HepG2 (cell line): ENCODE results near the gene KIZ. TPM values are rescaled to one million over a fixed set of nuclear protein-coding genes. Genes with fewer than 3 reads are reported as not detected.

Experiments
- ATAC-seq: fragments of 200-7000 bp; cut with Tn5 transposase; 3 replicates; pipeline ENCODE4 v1.9.1; 2020; ENCODE audit warnings: mild to moderate bottlenecking, moderate library complexity
- BruUV-seq: library from RNA; stranded (reverse); fragments of 400-500 nt; replicated peaks from 2 replicates; lab custom pipeline; 2021; lab: Mats Ljungman, UMichigan
- CTCF ChIA-PET: fragments of 300-600 bp; formaldehyde crosslinking; extraction: SDS; loops from one replicate; lab custom pipeline; 2021; ENCODE audit warnings: low total read pairs, inconsistent platforms, low intra/inter-chr PET ratio; lab: Yijun Ruan, JAX
- POLR2A ChIA-PET: fragments of 350-600 bp; sonication (Branson Sonifier 250); formaldehyde crosslinking; loops from one replicate; lab custom pipeline; 2020; ENCODE audit warnings: antibody characterized with exemption, inconsistent platforms; lab: Yijun Ruan, JAX
- DNase-seq: peaks from one replicate; pipeline ENCODE4 v3.0.0-alpha.2; 2015; ENCODE audit warnings: low spot score
- FAIRE-seq: peaks from 3 replicates; lab custom pipeline; 2011; peaks lifted over from hg19 to GRCh38; lab: Jason Lieb, UNC
- H2AFZ ChIP-seq: one replicate; pipeline ENCODE4 v1.6.1; 2011; ENCODE audit warnings: low read length, inconsistent platforms
- H3K27ac ChIP-seq: fragments of 300-600 bp; 3 replicates; pipeline ENCODE4 v1.8.0; 2011; ENCODE audit warnings: mixed run types, mild to moderate bottlenecking, mixed read lengths, low read length, inconsistent platforms; ENCODE audit not compliant: insufficient read depth; ENCODE audit errors: extremely low read length
- H3K27me3 ChIP-seq, 2 experiments: fragments of 200-600 bp in 1 of 2; 2 replicates in 1 of 2; 3 replicates in 1 of 2; pipeline versions ENCODE4 v1.6.0 to v1.8.0; 2011; ENCODE audit warnings: low read length in 2 of 2, mild to moderate bottlenecking in 2 of 2, moderate library complexity in 2 of 2, inconsistent platforms in 1 of 2; ENCODE audit not compliant: insufficient read depth in 2 of 2, control insufficient read depth in 1 of 2
- H3K36me3 ChIP-seq, 2 experiments: fragments of 200-600 bp in 1 of 2; replicated peaks in 1 of 2; 2 replicates in 1 of 2; 3 replicates in 1 of 2; pipeline versions ENCODE4 v1.5.1 to v1.8.0; 2011; ENCODE audit warnings: low read length in 2 of 2, inconsistent platforms in 1 of 2; ENCODE audit not compliant: insufficient read depth in 2 of 2, control insufficient read depth in 1 of 2
- H3K4me1 ChIP-seq: 2 replicates; pipeline ENCODE4 v1.5.1; 2012; ENCODE audit warnings: low read length, inconsistent platforms; ENCODE audit not compliant: insufficient read depth
- H3K4me2 ChIP-seq: 2 replicates; pipeline ENCODE4 v1.6.0; 2011; ENCODE audit warnings: low read depth, low read length, inconsistent platforms
- H3K4me3 ChIP-seq, 3 experiments: fragments of 200-600 bp in 1 of 3; sonication (generic), shearing (Covaris generic) in 1 of 3; replicated peaks in 1 of 3; 2 replicates each; pipeline ENCODE4 v1.5.1; 2011 to 2016; ENCODE audit warnings: low read length in 3 of 3, inconsistent platforms in 2 of 3, low read depth in 2 of 3, mild to moderate bottlenecking in 2 of 3, control low read depth in 1 of 3, mixed read lengths in 1 of 3; ENCODE audit not compliant: insufficient read depth in 1 of 3
- H3K79me2 ChIP-seq: one replicate; pipeline ENCODE4 v1.6.1; 2011; ENCODE audit warnings: low read length, inconsistent platforms; ENCODE audit not compliant: insufficient read depth
- H3K9ac ChIP-seq: 2 replicates; pipeline ENCODE4 v1.6.0; 2011; ENCODE audit warnings: mild to moderate bottlenecking, low read depth, low read length, inconsistent platforms; ENCODE audit not compliant: insufficient read depth
- H3K9me3 ChIP-seq: 2 replicates; pipeline ENCODE4 v1.5.1; 2012; ENCODE audit warnings: mild to moderate bottlenecking, low read length
- H4K20me1 ChIP-seq: 2 replicates; pipeline ENCODE4 v1.6.0; 2011; ENCODE audit warnings: inconsistent platforms, mild to moderate bottlenecking, low read length, moderate library complexity; ENCODE audit not compliant: insufficient read depth
- FOXA1 ChIP-seq, 2 experiments: fragments of 450-650 bp in 1 of 2; sonication (generic) in 1 of 2; formaldehyde crosslinking in 1 of 2; IDR thresholded peaks; 2 replicates each; pipeline versions ENCODE4 v1.4.0 to v1.6.1; 2016 to 2020; ENCODE audit warnings: missing genetic modification reagents in 1 of 2
- FOXA3 ChIP-seq: IDR thresholded peaks from 2 replicates; pipeline ENCODE4 v1.6.1; 2016; ENCODE audit warnings: missing genetic modification reagents, missing compliant biosample characterization
- GLI4 ChIP-seq: sonication (generic); formaldehyde crosslinking; IDR thresholded peaks from 2 replicates; pipeline ENCODE4 v1.5.1; 2020; ENCODE audit warnings: missing genetic modification reagents, mild to moderate bottlenecking, moderate library complexity, borderline replicate concordance
- NONO ChIP-seq, 2 experiments: fragments of 450-650 bp in 1 of 2; sonication (generic) in 1 of 2; formaldehyde crosslinking in 1 of 2; IDR thresholded peaks in 1 of 2; conservative IDR thresholded peaks in 1 of 2; 2 replicates each; pipeline versions ENCODE4 v1.6.1 to v1.8.0; 2017 to 2022; ENCODE audit warnings: mild to moderate bottlenecking in 1 of 2, missing genetic modification reagents in 1 of 2, moderate library complexity in 1 of 2
- REXO4 ChIP-seq: sonication (generic); formaldehyde crosslinking; IDR thresholded peaks from 2 replicates; pipeline ENCODE4 v1.8.0; 2022; ENCODE audit warnings: missing genetic modification reagents, mild to moderate bottlenecking, borderline replicate concordance
- SIX1 ChIP-seq: sonication (generic); formaldehyde crosslinking; IDR thresholded peaks from 2 replicates; pipeline ENCODE4 v1.4.0; 2020; ENCODE audit warnings: missing genetic modification reagents, borderline replicate concordance
- SOX13 ChIP-seq, 3 experiments: fragments of 450-650 bp in 1 of 3; sonication (generic) in 1 of 3; formaldehyde crosslinking in 1 of 3; IDR thresholded peaks in 2 of 3; conservative IDR thresholded peaks in 1 of 3; 2 replicates each; pipeline versions ENCODE4 v1.5.0 to v1.6.1; 2016 to 2020; ENCODE audit warnings: antibody characterized with exemption in 1 of 3, mild to moderate bottlenecking in 1 of 3, missing compliant biosample characterization in 1 of 3, missing genetic modification reagents in 1 of 3, moderate library complexity in 1 of 3
- ZKSCAN8 ChIP-seq: IDR thresholded peaks from 2 replicates; pipeline ENCODE4 v1.6.1; 2016; ENCODE audit warnings: borderline replicate concordance, missing genetic modification reagents, missing compliant biosample characterization
- ZNF432 ChIP-seq: sonication (generic); formaldehyde crosslinking; IDR thresholded peaks from 2 replicates; pipeline ENCODE4 v1.5.0; 2020; ENCODE audit warnings: missing genetic modification reagents, mild to moderate bottlenecking, borderline replicate concordance
- ZNF598 ChIP-seq: sonication (generic); formaldehyde crosslinking; IDR thresholded peaks from 2 replicates; pipeline ENCODE4 v1.5.1; 2020; ENCODE audit warnings: mild to moderate bottlenecking, missing genetic modification reagents, borderline replicate concordance
- ZNF841 ChIP-seq: sonication (generic); formaldehyde crosslinking; IDR thresholded peaks from 2 replicates; pipeline ENCODE4 v1.8.1; 2023; ENCODE audit warnings: missing genetic modification reagents, borderline replicate concordance
- ZUFSP ChIP-seq: sonication (generic); formaldehyde crosslinking; IDR thresholded peaks from 2 replicates; pipeline ENCODE4 v1.9.0; 2021; ENCODE audit warnings: missing genetic modification reagents, mild to moderate bottlenecking, borderline replicate concordance
- WGBS: methylation state at CpG from one replicate; pipeline ENCODE4 v1.1.6; 2017; ENCODE audit warnings: low lambda C conversion rate; 5-methylcytosine and 5-hydroxymethylcytosine counted together
- in situ Hi-C: cut with HindIII; loops from 2 replicates; pipeline ENCODE4 v1.10.0; 2017; ENCODE audit warnings: low pct_unique_long_range_greater_than_20kb; ENCODE audit not compliant: extremely low pct_ligation_motif_present
- intact Hi-C: fragments of 100-400 bp; cut with micrococcal nuclease; formaldehyde crosslinking; loops from one replicate; pipeline ENCODE4 v1.10.0; 2022; ENCODE audit not compliant: unreplicated experiment
- polyA plus RNA-seq, 8 experiments: library from polyadenylated mRNA; depleted of rRNA in 3 of 8; stranded (reverse) in 7 of 8; unstranded in 1 of 8; fragments of >200 nt; fragmentation: Illumina TruSeq in 4 of 8; extraction: Trizol in 4 of 8; gene quantifications; 2 replicates each; pipeline versions ENCODE4 v1.2.1 to v1.2.3, GENCODE V29; 2011 to 2016; ENCODE audit warnings: low read depth in 4 of 8, missing spikeins in 1 of 8, mixed read lengths in 1 of 8; ENCODE audit not compliant: insufficient read depth in 1 of 8
- total RNA-seq, 5 experiments: library from RNA; depleted of rRNA; stranded (reverse); fragments of >200 nt; fragmentation: Illumina TruSeq; extraction: Trizol; gene quantifications; 2 replicates each; pipeline ENCODE4 v1.2.3, GENCODE V29; 2016; ENCODE audit warnings: low read depth in 1 of 5
- TF ChIP-seq, protein P1 (sequence below): sonication (generic); formaldehyde crosslinking; IDR thresholded peaks from 2 replicates; pipeline ENCODE4 v1.8.1; 2023; ENCODE audit warnings: mild to moderate bottlenecking, missing genetic modification reagents

KIZ gene
- total and polyA plus RNA-seq, 2 of the 13 experiments (the other 11 are each of a cell fraction or from before 2014, with no cell fraction given): 46.3 to 114 TPM

DNA sequence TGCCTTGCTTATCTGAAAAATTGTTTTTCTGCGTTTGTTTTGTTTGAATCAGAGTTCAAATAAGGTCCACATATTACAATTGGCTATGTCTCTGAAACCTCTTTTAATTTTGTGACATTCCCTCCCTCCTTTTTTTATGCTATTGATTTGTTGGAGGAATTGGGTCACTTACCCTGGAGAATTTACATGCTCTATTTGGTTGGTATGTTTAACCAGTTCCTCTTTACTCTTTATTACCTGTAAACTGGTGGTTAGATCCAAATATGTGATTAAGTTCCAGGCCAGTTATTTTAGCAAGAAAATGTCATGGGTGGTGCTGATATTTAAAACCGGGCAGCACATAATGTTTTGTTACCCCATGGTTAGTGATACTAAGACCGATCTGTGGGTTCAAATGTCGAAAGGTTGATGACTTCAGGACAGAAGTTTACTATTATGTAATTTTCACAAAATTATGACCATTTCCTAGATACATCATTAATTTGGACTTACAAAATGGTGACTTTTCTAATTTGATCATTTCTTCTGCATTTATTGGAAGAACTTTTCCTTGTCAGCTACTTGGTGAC lies 77.3 kb downstream of the KIZ start:
- WGBS: 94% methylated on average over 4 of the region's 4 CpGs
- Histone ChIP-seq H3K27me3 (no peaks in the 10 kb centered on the region), H3K9ac (no peak overlapping the region), H2AFZ (no peak overlapping the region), H3K79me2 (no peaks in the 10 kb centered on the region), H3K4me1 (0 out of 2 replicates have a peak, but pooled peaks cover 6% of the 10 kb centered on the region), H4K20me1 (no peaks in the 10 kb centered on the region), H3K27ac (no peak overlapping the region), H3K9me3 (no peaks in the 10 kb centered on the region), H3K4me3 (no peak overlapping the region), H3K4me2 (no peak overlapping the region), H3K36me3 (peaks cover 12 to 26% of the 10 kb centered on the region in 2 experiments; a peak in 4 of 5 replicates)
- CTCF ChIA-PET: no interaction called here
- POLR2A ChIA-PET: no interaction called here
- in situ Hi-C loops (no loop called here), intact Hi-C loops (no loop called here)
- FAIRE-seq (no peak), ATAC-seq (no peak), DNase-seq (no peak)
- BruUV-seq: no TSS peak
- TF ChIP-seq ZKSCAN8 (CRISPR knock-in tag): no peak
- TF ChIP-seq, protein P1, sequence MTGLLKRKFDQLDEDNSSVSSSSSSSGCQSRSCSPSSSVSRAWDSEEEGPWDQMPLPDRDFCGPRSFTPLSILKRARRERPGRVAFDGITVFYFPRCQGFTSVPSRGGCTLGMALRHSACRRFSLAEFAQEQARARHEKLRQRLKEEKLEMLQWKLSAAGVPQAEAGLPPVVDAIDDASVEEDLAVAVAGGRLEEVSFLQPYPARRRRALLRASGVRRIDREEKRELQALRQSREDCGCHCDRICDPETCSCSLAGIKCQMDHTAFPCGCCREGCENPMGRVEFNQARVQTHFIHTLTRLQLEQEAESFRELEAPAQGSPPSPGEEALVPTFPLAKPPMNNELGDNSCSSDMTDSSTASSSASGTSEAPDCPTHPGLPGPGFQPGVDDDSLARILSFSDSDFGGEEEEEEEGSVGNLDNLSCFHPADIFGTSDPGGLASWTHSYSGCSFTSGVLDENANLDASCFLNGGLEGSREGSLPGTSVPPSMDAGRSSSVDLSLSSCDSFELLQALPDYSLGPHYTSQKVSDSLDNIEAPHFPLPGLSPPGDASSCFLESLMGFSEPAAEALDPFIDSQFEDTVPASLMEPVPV (CRISPR knock-in tag): no peak
- TF ChIP-seq GLI4 (CRISPR knock-in tag): no peak
- TF ChIP-seq SIX1 (CRISPR knock-in tag): no peak
- no peak for TF ChIP-seq ZNF598 (CRISPR knock-in tag)
- no peak for TF ChIP-seq REXO4
- TF ChIP-seq ZUFSP (CRISPR knock-in tag): no peak
- no peak for TF ChIP-seq FOXA3 (CRISPR knock-in tag)
- TF ChIP-seq ZNF841 (CRISPR knock-in tag): no peak
- TF ChIP-seq FOXA1 (IDR thresholded peaks at IDR 0.05): no peak
- TF ChIP-seq FOXA1 (CRISPR knock-in tag; IDR thresholded peaks at IDR 0.05): no peak
- no peak for TF ChIP-seq SOX13 (IDR thresholded peaks at IDR 0.05)
- TF ChIP-seq SOX13 (CRISPR knock-in tag; conservative IDR thresholded peaks at IDR 0.05 in 1 of 2, IDR thresholded peaks at IDR 0.05 in 1 of 2): no peak
- no peak for TF ChIP-seq NONO (IDR thresholded peaks at IDR 0.05)
- TF ChIP-seq NONO (CRISPR knock-in tag; conservative IDR thresholded peaks at IDR 0.05): no peak
- no peak for TF ChIP-seq ZNF432 (CRISPR knock-in tag)
